Tongue (tissue), 1 donor: ENCODE data around the gene WDR12. TPM values are rescaled to one million over a fixed set of nuclear protein-coding genes. Genes with fewer than 3 reads are reported as not detected.

ENCODE experiments used
- total RNA-seq: library from RNA; depleted of rRNA; stranded (reverse); fragments of >200 nt; gene quantifications from one replicate; pipeline ENCODE4 v1.2.3, GENCODE V29; 2014

WDR12 gene
- total RNA-seq, 1 donor from 2014 or later = 36.8 TPM

Other genes with a start within 250 kb of the WDR12 start
- 24.8 TPM for gene ICA1L, start 39.9 kb downstream of the WDR12 start, total RNA-seq
- gene CARF, start 602 bp upstream of the WDR12 start, total RNA-seq = 13.7 TPM
- gene NBEAL1, start 103.2 kb upstream of the WDR12 start, total RNA-seq = 66.0 TPM